ENCODE results near the gene NUMB.

- TF ChIP-seq CTCF (IDR thresholded peaks at IDR 0.05) (no peak), POLR2A (IDR thresholded peaks at IDR 0.05) (no peak), POLR2AphosphoS5 (IDR thresholded peaks at IDR 0.05) (no peak)
Measured at GRCh38 chr14:73263606-73264005, 194.7 kb downstream of the NUMB start.
